IMR-90 (cell line): ENCODE results near the gene ATP11B. TPM values are rescaled to one million over a fixed set of nuclear protein-coding genes. Genes with fewer than 3 reads are reported as not detected.

Source experiments
- ATAC-seq: fragments of 200-7000 bp; cut with Tn5 transposase; 2 replicates; pipeline ENCODE4 v1.9.1; 2020; ENCODE audit warnings: low read depth, mild to moderate bottlenecking, moderate library complexity
- BruUV-seq: library from RNA; stranded (reverse); fragments of 400-500 nt; replicated peaks from 2 replicates; lab custom pipeline; 2021; lab: Mats Ljungman, UMichigan
- CTCF ChIA-PET: fragments of 300-600 bp; formaldehyde crosslinking; extraction: SDS; loops from one replicate; lab custom pipeline; 2021; ENCODE audit warnings: antibody characterized with exemption; lab: Yijun Ruan, JAX
- POLR2A ChIA-PET: fragments of 300-600 bp; sonication (Branson Sonifier 250); formaldehyde crosslinking; loops from one replicate; lab custom pipeline; 2022; ENCODE audit warnings: antibody characterized with exemption; ENCODE audit not compliant: unreplicated experiment; lab: Charles Lee
- DNase-seq: peaks from one replicate; pipeline ENCODE4 v3.0.0; 2013
- H2AFZ ChIP-seq: replicated peaks from 2 replicates; pipeline ENCODE3; 2013; ENCODE audit warnings: low read length, mild to moderate bottlenecking; ENCODE audit not compliant: poor library complexity
- H2AK5ac ChIP-seq: 2 replicates; pipeline ENCODE4 v1.6.1; 2013; ENCODE audit warnings: low read depth, low read length, inconsistent platforms
- H2AK9ac ChIP-seq: replicated peaks from 2 replicates; pipeline ENCODE3; 2013; ENCODE audit warnings: mild to moderate bottlenecking, low read depth, low read length, moderate library complexity; ENCODE audit not compliant: poor library complexity
- H2BK120ac ChIP-seq: 2 replicates; pipeline ENCODE4 v1.6.1; 2013; ENCODE audit warnings: low read depth, low read length, inconsistent platforms
- H2BK15ac ChIP-seq: 3 replicates; pipeline ENCODE4 v1.6.1; 2013; ENCODE audit warnings: low read depth, low read length, inconsistent platforms
- H2BK20ac ChIP-seq: 2 replicates; pipeline ENCODE4 v1.6.1; 2013; ENCODE audit warnings: low read depth, mild to moderate bottlenecking, inconsistent platforms, low read length, moderate library complexity
- H2BK5ac ChIP-seq: 2 replicates; pipeline ENCODE4 v1.6.1; 2013; ENCODE audit warnings: mild to moderate bottlenecking, low read depth, low read length, inconsistent platforms; ENCODE audit not compliant: poor library complexity, severe bottlenecking
- H3K14ac ChIP-seq: replicated peaks from 2 replicates; pipeline ENCODE4 v1.6.1; 2013; ENCODE audit warnings: low read depth, low read length, inconsistent platforms
- H3K18ac ChIP-seq: 2 replicates; pipeline ENCODE4 v1.6.1; 2013; ENCODE audit warnings: low read depth, low read length, control low read depth
- H3K23ac ChIP-seq: 2 replicates; pipeline ENCODE4 v1.6.1; 2013; ENCODE audit warnings: low read depth, low read length, inconsistent platforms
- H3K27ac ChIP-seq: 2 replicates; pipeline ENCODE4 v1.5.1; 2013; ENCODE audit warnings: mild to moderate bottlenecking, control low read depth, low read length; ENCODE audit not compliant: insufficient read depth
- H3K27me3 ChIP-seq: 2 replicates; pipeline ENCODE4 v1.6.1; 2013; ENCODE audit warnings: low read length; ENCODE audit not compliant: control insufficient read depth, insufficient read depth
- H3K36me3 ChIP-seq: 2 replicates; pipeline ENCODE4 v1.6.1; 2013; ENCODE audit warnings: low read length, mixed read lengths; ENCODE audit not compliant: control insufficient read depth, insufficient read depth
- H3K4ac ChIP-seq: 2 replicates; pipeline ENCODE4 v1.6.1; 2013; ENCODE audit warnings: low read depth, low read length, inconsistent platforms
- H3K4me1 ChIP-seq: 2 replicates; pipeline ENCODE4 v1.6.1; 2013; ENCODE audit warnings: low read length, mixed read lengths; ENCODE audit not compliant: control insufficient read depth, insufficient read depth
- H3K4me2 ChIP-seq: 2 replicates; pipeline ENCODE4 v1.6.1; 2013; ENCODE audit warnings: low read depth, mild to moderate bottlenecking, control low read depth, low read length, moderate library complexity
- H3K4me3 ChIP-seq: 2 replicates; pipeline ENCODE4 v1.5.1; 2013; ENCODE audit warnings: low read depth, mild to moderate bottlenecking, control low read depth, low read length, moderate library complexity; ENCODE audit not compliant: insufficient read depth
- H3K56ac ChIP-seq: 2 replicates; pipeline ENCODE4 v1.6.1; 2013; ENCODE audit warnings: low read length, inconsistent platforms; ENCODE audit not compliant: insufficient read depth; ENCODE audit errors: extremely low read depth
- H3K79me1 ChIP-seq, 2 experiments: 2 replicates each; pipeline ENCODE4 v1.6.1; 2013; ENCODE audit warnings: low read length in 2 of 2, inconsistent platforms in 1 of 2, low read depth in 1 of 2
- H3K9ac ChIP-seq: 2 replicates; pipeline ENCODE4 v1.6.1; 2013; ENCODE audit warnings: low read depth, low read length, control low read depth
- H3K9me1 ChIP-seq: 2 replicates; pipeline ENCODE4 v1.6.1; 2013; ENCODE audit warnings: low read length, inconsistent platforms; ENCODE audit not compliant: insufficient read depth
- H3K9me3 ChIP-seq: 2 replicates; pipeline ENCODE4 v1.6.1; 2013; ENCODE audit warnings: low read length; ENCODE audit not compliant: control insufficient read depth, insufficient read depth
- H4K20me1 ChIP-seq: 2 replicates; pipeline ENCODE4 v1.6.1; 2013; ENCODE audit warnings: low read length, inconsistent platforms; ENCODE audit not compliant: insufficient read depth
- H4K5ac ChIP-seq: 2 replicates; pipeline ENCODE4 v1.6.1; 2013; ENCODE audit warnings: mild to moderate bottlenecking, low read depth, low read length, control low read depth
- H4K8ac ChIP-seq, 2 experiments: 2 replicates each; pipeline ENCODE4 v1.6.1; 2013; ENCODE audit warnings: low read depth in 2 of 2, low read length in 2 of 2, control low read depth in 1 of 2, inconsistent platforms in 1 of 2
- H4K91ac ChIP-seq: 2 replicates; pipeline ENCODE4 v1.6.1; 2013; ENCODE audit warnings: low read depth, low read length, inconsistent platforms; ENCODE audit not compliant: insufficient read depth
- BHLHE40 ChIP-seq: fragments of 150-350 bp; IDR thresholded peaks from 2 replicates; pipeline ENCODE4 v1.6.1; 2016; ENCODE audit warnings: mild to moderate bottlenecking, low read depth, low read length
- CEBPB ChIP-seq: IDR thresholded peaks from 2 replicates; pipeline ENCODE4 v1.6.1; 2012; ENCODE audit warnings: low read depth, low read length, improper control_type of control experiment
- CHD1 ChIP-seq: IDR thresholded peaks from 2 replicates; pipeline ENCODE4 v1.6.1; 2012; ENCODE audit warnings: low read depth, low read length, improper control_type of control experiment
- MAFK ChIP-seq: IDR thresholded peaks from 2 replicates; pipeline ENCODE4 v1.6.1; 2012; ENCODE audit warnings: low read depth, low read length, improper control_type of control experiment
- MAZ ChIP-seq: IDR thresholded peaks from 2 replicates; pipeline ENCODE4 v1.6.1; 2012; ENCODE audit warnings: low read depth, mild to moderate bottlenecking, low read length, improper control_type of control experiment, moderate library complexity, borderline replicate concordance
- NFE2L2 ChIP-seq: fragments of 150-350 bp; IDR thresholded peaks from 2 replicates; pipeline ENCODE4 v1.6.1; 2016; ENCODE audit warnings: low read depth, mild to moderate bottlenecking, low read length
- POLR2A ChIP-seq: IDR thresholded peaks from 2 replicates; pipeline ENCODE4 v1.6.1; 2012; ENCODE audit warnings: mild to moderate bottlenecking, low read depth, low read length
- RFX5 ChIP-seq: IDR thresholded peaks from 2 replicates; pipeline ENCODE4 v1.8.0; 2012; ENCODE audit warnings: low read depth, mild to moderate bottlenecking, low read length, moderate library complexity
- WGBS, 2 experiments: methylation state at CpG; one replicate each; pipeline versions ENCODE4 v1.1.5 to v1.1.7; 2013; ENCODE audit warnings: missing lambda C conversion rate in 2 of 2; ENCODE audit not compliant: insufficient read length in 1 of 2; ENCODE audit errors: extremely low coverage in 2 of 2; 5-methylcytosine and 5-hydroxymethylcytosine counted together
- dilution Hi-C: fragments of 300-500 bp; cut with HindIII; formaldehyde crosslinking; loops from one replicate; pipeline ENCODE4 v1.14.3; 2018; ENCODE audit warnings: low sequenced_read_pairs; ENCODE audit not compliant: unreplicated experiment
- in situ Hi-C: fragments of 300-500 bp; cut with MboI; formaldehyde crosslinking; loops from 3 replicates; pipeline ENCODE4 v1.14.3; 2019; ENCODE audit warnings: low sequenced_read_pairs, inconsistent platforms, mixed read lengths
- intact Hi-C: fragments of 100-400 bp; cut with micrococcal nuclease; formaldehyde crosslinking; loops from 2 replicates; pipeline ENCODE4 v1.10.0; 2022
- polyA plus RNA-seq, 3 experiments: library from polyadenylated mRNA; depleted of rRNA; stranded (reverse); fragments of >200 nt; gene quantifications; 2 replicates each; pipeline ENCODE4 v1.2.3, GENCODE V29; 2012; ENCODE audit warnings: low replicate concordance in 1 of 3
- total RNA-seq: library from RNA; depleted of rRNA; stranded (reverse); fragments of >200 nt; gene quantifications from 2 replicates; pipeline ENCODE4 v1.2.3, GENCODE V29; 2012
- TF ChIP-seq, protein P1 (sequence below): fragments of 150-350 bp; IDR thresholded peaks from 2 replicates; pipeline ENCODE4 v1.6.1; 2017; ENCODE audit warnings: mild to moderate bottlenecking, antibody characterized with exemption, low read length, low read depth
- TF ChIP-seq, protein P2 (sequence below): conservative IDR thresholded peaks from 2 replicates; pipeline ENCODE4 v1.5.1; 2012; ENCODE audit warnings: mild to moderate bottlenecking, low read depth, low read length, improper control_type of control experiment

ATP11B gene
- total and polyA plus RNA-seq, 2 of the 4 experiments (the other 2 are of a cell fraction): 10.0 to 39.6 TPM

DNA sequence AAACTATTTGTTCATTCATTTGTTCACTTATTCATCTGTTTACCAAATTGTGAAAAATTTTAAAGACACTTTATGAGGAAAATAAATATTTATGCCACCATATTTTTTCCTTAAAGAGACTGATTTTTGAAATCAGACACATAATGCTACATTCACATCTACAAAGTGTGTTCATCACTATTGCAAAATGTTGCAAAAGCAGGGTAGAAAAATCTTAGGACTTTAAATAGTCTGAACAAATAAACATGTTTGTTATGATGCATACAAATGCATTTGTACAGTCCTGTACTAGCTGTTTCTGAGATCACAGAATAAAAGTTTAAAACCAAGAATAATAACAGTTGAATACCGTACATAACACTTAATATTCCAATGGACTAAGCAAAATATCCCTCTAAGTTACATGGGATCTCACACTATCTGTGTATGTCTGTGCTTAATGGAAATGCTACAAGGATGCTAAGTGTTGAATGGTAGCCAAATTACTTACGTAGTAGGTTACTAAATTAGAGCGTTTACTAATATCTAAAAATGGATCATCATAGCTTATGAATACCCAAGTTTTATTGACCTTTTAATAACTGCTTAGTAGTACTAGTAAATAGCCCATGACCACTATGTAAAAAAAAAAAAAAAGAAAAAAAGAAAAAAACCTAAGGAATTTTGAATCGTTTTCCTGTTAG is 25.1 kb downstream of the ATP11B start:
- no peak for TF ChIP-seq RFX5
- TF ChIP-seq, protein P1, sequence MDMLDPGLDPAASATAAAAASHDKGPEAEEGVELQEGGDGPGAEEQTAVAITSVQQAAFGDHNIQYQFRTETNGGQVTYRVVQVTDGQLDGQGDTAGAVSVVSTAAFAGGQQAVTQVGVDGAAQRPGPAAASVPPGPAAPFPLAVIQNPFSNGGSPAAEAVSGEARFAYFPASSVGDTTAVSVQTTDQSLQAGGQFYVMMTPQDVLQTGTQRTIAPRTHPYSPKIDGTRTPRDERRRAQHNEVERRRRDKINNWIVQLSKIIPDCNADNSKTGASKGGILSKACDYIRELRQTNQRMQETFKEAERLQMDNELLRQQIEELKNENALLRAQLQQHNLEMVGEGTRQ: no peak
- TF ChIP-seq MAZ: no peak
- TF ChIP-seq, protein P2, sequence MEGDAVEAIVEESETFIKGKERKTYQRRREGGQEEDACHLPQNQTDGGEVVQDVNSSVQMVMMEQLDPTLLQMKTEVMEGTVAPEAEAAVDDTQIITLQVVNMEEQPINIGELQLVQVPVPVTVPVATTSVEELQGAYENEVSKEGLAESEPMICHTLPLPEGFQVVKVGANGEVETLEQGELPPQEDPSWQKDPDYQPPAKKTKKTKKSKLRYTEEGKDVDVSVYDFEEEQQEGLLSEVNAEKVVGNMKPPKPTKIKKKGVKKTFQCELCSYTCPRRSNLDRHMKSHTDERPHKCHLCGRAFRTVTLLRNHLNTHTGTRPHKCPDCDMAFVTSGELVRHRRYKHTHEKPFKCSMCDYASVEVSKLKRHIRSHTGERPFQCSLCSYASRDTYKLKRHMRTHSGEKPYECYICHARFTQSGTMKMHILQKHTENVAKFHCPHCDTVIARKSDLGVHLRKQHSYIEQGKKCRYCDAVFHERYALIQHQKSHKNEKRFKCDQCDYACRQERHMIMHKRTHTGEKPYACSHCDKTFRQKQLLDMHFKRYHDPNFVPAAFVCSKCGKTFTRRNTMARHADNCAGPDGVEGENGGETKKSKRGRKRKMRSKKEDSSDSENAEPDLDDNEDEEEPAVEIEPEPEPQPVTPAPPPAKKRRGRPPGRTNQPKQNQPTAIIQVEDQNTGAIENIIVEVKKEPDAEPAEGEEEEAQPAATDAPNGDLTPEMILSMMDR: no peak
- no peak for TF ChIP-seq CEBPB
- no peak for TF ChIP-seq MAFK
- no peak for TF ChIP-seq CHD1
- TF ChIP-seq POLR2A: no peak
- TF ChIP-seq NFE2L2: no peak
- no peak for TF ChIP-seq BHLHE40
- H3K9ac ChIP-seq: no peak overlapping the region
- no peak overlapping the region for H3K4me3 ChIP-seq
- H3K9me1 ChIP-seq: no peaks in the 10 kb centered on the region; the same call in 1 of the 2 replicates
- H3K79me1 ChIP-seq: peaks cover 18 to 31% of the 10 kb centered on the region in 2 experiments; a peak in 3 of 4 replicates
- POLR2A ChIA-PET: no interaction called here
- H3K4ac ChIP-seq: no peak overlapping the region
- no peak overlapping the region for H2AK5ac ChIP-seq
- no peak overlapping the region for H2BK15ac ChIP-seq
- no TSS peak for BruUV-seq
- peaks cover 8% of the 10 kb centered on the region; the same call in 1 of the 2 replicates for H4K20me1 ChIP-seq
- CTCF ChIA-PET: interaction anchor here (0.6 kb wide), 1 partner anchor 624 kb away, joined by 4 read pairs; no protein-coding TSS in a partner anchor
- H3K9me3 ChIP-seq: no peaks in the 10 kb centered on the region
- no peak overlapping the region for H3K4me2 ChIP-seq
- dilution Hi-C loops (no loop called here), in situ Hi-C loops (no loop called here), intact Hi-C loops (loop anchor here (10.0 kb wide), 1 partner anchor 276 kb away; the partner anchor contains the start of gene MCCC1)
- no peak overlapping the region for H4K5ac ChIP-seq
- H3K4me1 ChIP-seq: peaks cover 2% of the 10 kb centered on the region; the same call in 1 of the 2 replicates
- no peak for DNase-seq
- H4K8ac ChIP-seq: no peak overlapping the region
- H3K14ac ChIP-seq: no peak overlapping the region
- no peak for ATAC-seq
- H4K91ac ChIP-seq: no peak overlapping the region
- H3K27ac ChIP-seq: no peak overlapping the region
- no peak overlapping the region for H2AK9ac ChIP-seq
- H3K27me3 ChIP-seq: no peaks in the 10 kb centered on the region
- no peak overlapping the region for H3K18ac ChIP-seq
- WGBS, 2 experiments: no CpG with 5 or more reads among the region's 4 CpGs
- no peak overlapping the region for H2AFZ ChIP-seq
- no peak overlapping the region for H3K23ac ChIP-seq
- H2BK5ac ChIP-seq: no peak overlapping the region
- H3K56ac ChIP-seq: no peak overlapping the region
- H2BK120ac ChIP-seq: no peak overlapping the region
- no peak overlapping the region for H2BK20ac ChIP-seq
- H3K36me3 ChIP-seq: peaks cover 3% of the 10 kb centered on the region; the same call in 1 of the 2 replicates
